K562 (cell line): ENCODE data around the gene HLA-B. TPM values are rescaled to one million over a fixed set of nuclear protein-coding genes. Genes with fewer than 3 reads are reported as not detected.

ENCODE experiments used
- ATAC-seq: fragments of 200-7000 bp; cut with Tn5 transposase; 3 replicates; pipeline ENCODE4 v1.9.1; 2020; ENCODE audit warnings: moderate library complexity
- BruUV-seq: library from RNA; stranded (reverse); fragments of 400-500 nt; replicated peaks from 2 replicates; lab custom pipeline; 2021; lab: Mats Ljungman, UMichigan
- CTCF ChIA-PET: fragments of 300-600 bp; formaldehyde crosslinking; extraction: SDS; loops from one replicate; lab custom pipeline; 2021; ENCODE audit warnings: low intra/inter-chr PET ratio; lab: Yijun Ruan, JAX
- POLR2A ChIA-PET: fragments of 300-600, 350-650 bp; sonication (Branson Sonifier 250); formaldehyde crosslinking; extraction: SDS; loops from one replicate; lab custom pipeline; 2021; ENCODE audit warnings: antibody characterized with exemption, inconsistent platforms; lab: Yijun Ruan, JAX
- DNase-seq, 4 experiments: peaks; one replicate each; pipeline versions ENCODE4 v3.0.0 to v3.0.0-alpha.2; 2011 to 2018; ENCODE audit warnings: low spot score in 3 of 4, mixed read lengths in 3 of 4; ENCODE audit errors: extremely low read depth in 1 of 4
- FAIRE-seq: peaks from 2 replicates; lab custom pipeline; 2011; peaks lifted over from hg19 to GRCh38; lab: Jason Lieb, UNC
- H2AFZ ChIP-seq: 2 replicates; pipeline ENCODE4 v1.6.0; 2011; ENCODE audit warnings: low read depth, low read length, control low read depth, inconsistent platforms
- H3K27ac ChIP-seq: fragments of 200-600 bp; 3 replicates; pipeline ENCODE4 v1.8.0; 2011; ENCODE audit warnings: low read depth, mild to moderate bottlenecking, control low read depth, inconsistent platforms, low read length, moderate library complexity, mixed read lengths; ENCODE audit errors: extremely low read depth
- H3K27me3 ChIP-seq, 2 experiments: fragments of 300-600 bp in 1 of 2; 2 replicates in 1 of 2; 3 replicates in 1 of 2; pipeline versions ENCODE4 v1.6.0 to v1.8.0; 2011; ENCODE audit warnings: inconsistent platforms in 2 of 2, low read length in 2 of 2, mild to moderate bottlenecking in 1 of 2, mixed read lengths in 1 of 2, moderate library complexity in 1 of 2; ENCODE audit not compliant: control insufficient read depth in 2 of 2, insufficient read depth in 2 of 2
- H3K36me3 ChIP-seq: fragments of 300-600 bp; 3 replicates; pipeline ENCODE4 v1.8.0; 2011; ENCODE audit warnings: mild to moderate bottlenecking, low read length, inconsistent platforms; ENCODE audit not compliant: control insufficient read depth, insufficient read depth
- H3K4me1 ChIP-seq, 2 experiments: fragments of 200-600 bp in 1 of 2; replicated peaks in 1 of 2; 2 replicates in 1 of 2; 3 replicates in 1 of 2; pipeline versions ENCODE4 v1.5.1 to v1.8.0; 2011; ENCODE audit warnings: inconsistent platforms in 2 of 2, low read length in 2 of 2, mild to moderate bottlenecking in 1 of 2, mixed read lengths in 1 of 2, moderate library complexity in 1 of 2; ENCODE audit not compliant: control insufficient read depth in 2 of 2, insufficient read depth in 2 of 2
- H3K4me2 ChIP-seq: 2 replicates; pipeline ENCODE4 v1.6.1; 2011; ENCODE audit warnings: low read length, control low read depth, inconsistent platforms, mixed read lengths; ENCODE audit not compliant: insufficient read depth
- H3K4me3 ChIP-seq: fragments of 200-600 bp; sonication (generic), shearing (Covaris generic); 2 replicates; pipeline ENCODE4 v1.5.1; 2016; ENCODE audit warnings: control low read depth, inconsistent platforms
- H3K79me2 ChIP-seq: fragments of 200-600 bp; 3 replicates; pipeline ENCODE4 v1.8.0; 2011; ENCODE audit warnings: low read length, inconsistent platforms; ENCODE audit not compliant: control insufficient read depth, insufficient read depth
- H3K9ac ChIP-seq, 2 experiments: 2 replicates each; pipeline versions ENCODE4 v1.6.0 to v1.6.1; 2011; ENCODE audit warnings: low read depth in 2 of 2, low read length in 2 of 2, control low read depth in 1 of 2, inconsistent platforms in 1 of 2, mild to moderate bottlenecking in 1 of 2, mixed read lengths in 1 of 2; ENCODE audit not compliant: insufficient read depth in 1 of 2
- H3K9me1 ChIP-seq: one replicate; pipeline ENCODE4 v1.6.0; 2011; ENCODE audit warnings: inconsistent platforms, mild to moderate bottlenecking, low read length, moderate library complexity; ENCODE audit not compliant: control insufficient read depth, insufficient read depth
- H3K9me3 ChIP-seq: replicated peaks from 2 replicates; pipeline ENCODE4 v1.5.1; 2011; ENCODE audit warnings: low read depth, low read length, inconsistent platforms; ENCODE audit not compliant: control insufficient read depth, insufficient read depth
- H4K20me1 ChIP-seq: replicated peaks from 2 replicates; pipeline ENCODE4 v1.6.1; 2011; ENCODE audit warnings: low read length, inconsistent platforms, mixed read lengths; ENCODE audit not compliant: control insufficient read depth, insufficient read depth
- CCAR2 ChIP-seq: fragments of 200-400 bp; formaldehyde crosslinking; IDR thresholded peaks from 2 replicates; pipeline ENCODE4 v1.6.1; 2017; ENCODE audit warnings: mild to moderate bottlenecking, low read depth, low read length
- CXXC5 ChIP-seq: fragments of 250-450 bp; sonication (Bioruptor Pico); IDR thresholded peaks from 2 replicates; pipeline ENCODE4 v1.8.0; 2022; ENCODE audit warnings: inconsistent platforms, mild to moderate bottlenecking, moderate library complexity
- FUS ChIP-seq: fragments of 200-400 bp; formaldehyde crosslinking; optimal IDR thresholded peaks from 2 replicates; pipeline ENCODE3; 2017; ENCODE audit warnings: low read depth, low read length
- GABPB2 ChIP-seq: fragments of 250-450 bp; sonication (Bioruptor Pico); conservative IDR thresholded peaks from 2 replicates; pipeline ENCODE4 v1.5.1; 2021; ENCODE audit warnings: mild to moderate bottlenecking
- HDAC3 ChIP-seq: fragments of 450-650 bp; IDR thresholded peaks from 2 replicates; pipeline ENCODE4 v1.6.1; 2018; ENCODE audit warnings: borderline replicate concordance, mild to moderate bottlenecking, moderate library complexity; ENCODE audit not compliant: partially characterized antibody
- HEY1 ChIP-seq: fragments of 250-450 bp; sonication (Bioruptor Pico); IDR thresholded peaks from 2 replicates; pipeline ENCODE4 v1.5.0; 2020; ENCODE audit warnings: mild to moderate bottlenecking, moderate library complexity, borderline replicate concordance
- KLF16 ChIP-seq: IDR thresholded peaks from 2 replicates; pipeline ENCODE4 v1.6.1; 2016; ENCODE audit warnings: antibody characterized with exemption
- MCM5 ChIP-seq: fragments of 450-650 bp; IDR thresholded peaks from 2 replicates; pipeline ENCODE4 v1.6.1; 2016; ENCODE audit warnings: low read depth
- PYGO2 ChIP-seq: fragments of 450-650 bp; IDR thresholded peaks from 2 replicates; pipeline ENCODE4 v1.6.1; 2016; ENCODE audit warnings: mild to moderate bottlenecking, missing genetic modification characterization, moderate library complexity, missing compliant biosample characterization
- SAFB ChIP-seq: fragments of 200-400 bp; formaldehyde crosslinking; IDR thresholded peaks from 2 replicates; pipeline ENCODE4 v1.6.1; 2017; ENCODE audit warnings: low read depth, low read length, borderline replicate concordance
- SMARCE1 ChIP-seq: fragments of 450-650 bp; IDR thresholded peaks from 2 replicates; pipeline ENCODE4 v1.7.1; 2016; ENCODE audit warnings: mild to moderate bottlenecking
- THRAP3 ChIP-seq: fragments of 450-650 bp; IDR thresholded peaks from 2 replicates; pipeline ENCODE4 v1.6.1; 2016; ENCODE audit warnings: mild to moderate bottlenecking, inconsistent platforms, borderline replicate concordance
- ZBTB49 ChIP-seq: sonication (generic); formaldehyde crosslinking; IDR thresholded peaks from 2 replicates; pipeline ENCODE4 v1.8.0; 2022; ENCODE audit warnings: missing genetic modification reagents, mild to moderate bottlenecking, borderline replicate concordance
- ZC3H4 ChIP-seq: sonication (generic); formaldehyde crosslinking; IDR thresholded peaks from 2 replicates; pipeline ENCODE4 v1.9.0; 2021; ENCODE audit warnings: missing genetic modification reagents, borderline replicate concordance
- ZNF609 ChIP-seq: sonication (generic); formaldehyde crosslinking; IDR thresholded peaks from 2 replicates; pipeline ENCODE4 v1.8.1; 2023; ENCODE audit warnings: missing genetic modification reagents, mild to moderate bottlenecking, borderline replicate concordance
- WGBS: fragments of 100-300 bp; shearing (Covaris generic); methylation state at CpG from one replicate; pipeline ENCODE4 v1.1.6; 2016; ENCODE audit warnings: low coverage, mixed read lengths; ENCODE audit not compliant: insufficient coverage; ENCODE audit errors: missing lambda C conversion rate; 5-methylcytosine and 5-hydroxymethylcytosine counted together
- in situ Hi-C: fragments of 300-500 bp; cut with MboI; formaldehyde crosslinking; loops from 4 replicates; pipeline ENCODE4 v1.15.0; 2018; ENCODE audit warnings: inconsistent platforms, mixed read lengths
- intact Hi-C: fragments of 100-400 bp; cut with micrococcal nuclease; formaldehyde crosslinking; loops from 2 replicates; pipeline ENCODE4 v1.14.2; 2022
- polyA plus RNA-seq, 8 experiments: library from polyadenylated mRNA; depleted of rRNA in 4 of 8; stranded (reverse) in 5 of 8; unstranded in 3 of 8; fragments of >200 nt; fragmentation: Nextera tagmentation in 2 of 8; fragmentation: Illumina TruSeq in 1 of 8; extraction: Ambion mirVana in 2 of 8; extraction: Trizol in 1 of 8; gene quantifications; 2 replicates each; pipeline versions ENCODE4 v1.2.1 to v1.2.3, GENCODE V29; 2011 to 2014; ENCODE audit warnings: inconsistent platforms in 1 of 8, missing spikeins in 1 of 8
- total RNA-seq, 7 experiments: library from RNA; depleted of rRNA in 6 of 7; stranded (reverse); fragments of >200 nt in 6 of 7; fragmentation: Illumina TruSeq in 2 of 7; extraction: Trizol in 2 of 7; gene quantifications; 2 replicates each; pipeline versions ENCODE4 v1.2.1 to v1.2.3, GENCODE V29; 2011 to 2021; ENCODE audit warnings: low replicate concordance in 1 of 7

The HLA-B gene
- total and polyA plus RNA-seq, 9 of the 15 experiments (the other 6 are each of a cell fraction or from before 2014, with no cell fraction given) = 0.07 to 9.7 (median 0.65) TPM; not detected in 2

DNA sequence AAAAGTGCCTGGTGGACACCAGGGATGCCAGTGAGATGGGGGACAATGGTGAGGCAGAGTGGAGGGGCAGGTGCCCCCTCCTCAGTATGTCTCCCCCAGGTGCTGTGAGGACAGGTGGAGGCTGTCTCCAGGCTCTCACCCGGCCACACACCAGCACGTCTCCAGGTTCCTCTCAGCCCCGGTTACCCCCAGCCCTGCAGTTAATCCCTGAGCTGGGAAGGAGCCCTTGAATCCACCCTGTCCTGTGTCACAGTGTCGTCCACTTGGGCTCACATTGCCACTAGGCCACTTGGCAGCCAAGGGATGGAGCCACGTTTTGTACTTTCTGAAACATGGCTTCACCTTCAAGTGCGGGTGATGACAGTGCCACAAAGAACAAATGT, 21.7 kb upstream of the HLA-B start:
- no peaks in the 10 kb centered on the region for H3K4me1 ChIP-seq
- no peaks in the 10 kb centered on the region for H3K79me2 ChIP-seq
- POLR2A ChIA-PET = no interaction called here
- 0% methylated on average over 6 of the region's 6 CpGs for WGBS
- H3K4me3 ChIP-seq = no peak overlapping the region
- H3K27me3 ChIP-seq = peaks cover 25 to 48% of the 10 kb centered on the region in 2 experiments
- TF ChIP-seq PYGO2 = no peak
- TF ChIP-seq THRAP3 = no peak
- TF ChIP-seq CCAR2 = no peak
- no peak for TF ChIP-seq FUS
- no peak for TF ChIP-seq GABPB2
- TF ChIP-seq HDAC3 = no peak
- TF ChIP-seq SAFB = no peak
- no peak for TF ChIP-seq SMARCE1
- no peak for TF ChIP-seq HEY1
- TF ChIP-seq MCM5 = no peak
- TF ChIP-seq ZC3H4 (CRISPR knock-in tag) = no peak
- no peak for TF ChIP-seq ZNF609 (CRISPR knock-in tag)
- TF ChIP-seq CXXC5 (CRISPR knock-in tag) = no peak
- TF ChIP-seq KLF16 = no peak
- TF ChIP-seq ZBTB49 = no peak
- ATAC-seq (no peak; the same call in 2 of the 3 replicates), FAIRE-seq (no peak), DNase-seq (no peak)
- no peak overlapping the region for H3K4me2 ChIP-seq
- no peaks in the 10 kb centered on the region for H3K9me1 ChIP-seq
- H3K27ac ChIP-seq = no peak overlapping the region
- CTCF ChIA-PET = interaction anchor here (0.7 kb wide), 1 partner anchor 119 kb away, joined by 3 read pairs; no protein-coding TSS in a partner anchor
- no peaks in the 10 kb centered on the region for H3K36me3 ChIP-seq
- no peak overlapping the region for H3K9ac ChIP-seq
- H4K20me1 ChIP-seq = no peaks in the 10 kb centered on the region
- H3K9me3 ChIP-seq = no peaks in the 10 kb centered on the region
- intact Hi-C loops (no loop called here), in situ Hi-C loops (loop anchor here (10.0 kb wide), 1 partner anchor 464 kb away; the partner anchor contains the start of gene VARS2)
- BruUV-seq = no TSS peak
- H2AFZ ChIP-seq = no peak overlapping the region
